ENCODE results near the gene TTC27.

Gene TTC27

DNA sequence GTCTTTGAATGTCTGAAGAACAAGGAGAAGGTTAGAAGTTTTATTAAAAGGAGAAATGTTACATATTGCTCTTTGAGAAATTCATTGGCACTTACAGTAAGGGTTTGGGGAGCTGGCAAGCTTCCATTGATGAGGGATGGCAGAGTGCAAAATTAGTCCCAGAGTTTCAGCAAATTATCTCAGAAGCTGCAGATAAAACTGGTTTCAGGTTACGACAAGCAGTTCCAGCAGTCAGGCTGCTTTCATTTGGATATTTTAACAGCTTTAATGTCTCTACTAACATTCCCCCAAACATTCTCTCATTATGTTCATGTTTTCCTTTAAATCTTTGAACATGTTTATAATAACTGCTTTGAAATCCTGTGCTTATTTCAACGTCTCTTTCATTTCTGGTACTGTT lies 153.1 kb downstream of the TTC27 start:
- in situ Hi-C loops (cut with MboI; ENCODE audit: low pct_unique_long_range_greater_than_20kb, low sequenced_read_pairs, unreplicated experiment): loop anchor here (10.0 to 25.0 kb wide), 3 partner anchors 164 to 806 kb away; partner anchors contain the start of genes FAM98A and LTBP1
- no peak for DNase-seq (ENCODE audit: low spot score)
- TF ChIP-seq, protein P1, sequence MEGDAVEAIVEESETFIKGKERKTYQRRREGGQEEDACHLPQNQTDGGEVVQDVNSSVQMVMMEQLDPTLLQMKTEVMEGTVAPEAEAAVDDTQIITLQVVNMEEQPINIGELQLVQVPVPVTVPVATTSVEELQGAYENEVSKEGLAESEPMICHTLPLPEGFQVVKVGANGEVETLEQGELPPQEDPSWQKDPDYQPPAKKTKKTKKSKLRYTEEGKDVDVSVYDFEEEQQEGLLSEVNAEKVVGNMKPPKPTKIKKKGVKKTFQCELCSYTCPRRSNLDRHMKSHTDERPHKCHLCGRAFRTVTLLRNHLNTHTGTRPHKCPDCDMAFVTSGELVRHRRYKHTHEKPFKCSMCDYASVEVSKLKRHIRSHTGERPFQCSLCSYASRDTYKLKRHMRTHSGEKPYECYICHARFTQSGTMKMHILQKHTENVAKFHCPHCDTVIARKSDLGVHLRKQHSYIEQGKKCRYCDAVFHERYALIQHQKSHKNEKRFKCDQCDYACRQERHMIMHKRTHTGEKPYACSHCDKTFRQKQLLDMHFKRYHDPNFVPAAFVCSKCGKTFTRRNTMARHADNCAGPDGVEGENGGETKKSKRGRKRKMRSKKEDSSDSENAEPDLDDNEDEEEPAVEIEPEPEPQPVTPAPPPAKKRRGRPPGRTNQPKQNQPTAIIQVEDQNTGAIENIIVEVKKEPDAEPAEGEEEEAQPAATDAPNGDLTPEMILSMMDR (IDR thresholded peaks at IDR 0.05; ENCODE audit: extremely low read depth, insufficient read depth, missing control alignments): no peak

DNA sequence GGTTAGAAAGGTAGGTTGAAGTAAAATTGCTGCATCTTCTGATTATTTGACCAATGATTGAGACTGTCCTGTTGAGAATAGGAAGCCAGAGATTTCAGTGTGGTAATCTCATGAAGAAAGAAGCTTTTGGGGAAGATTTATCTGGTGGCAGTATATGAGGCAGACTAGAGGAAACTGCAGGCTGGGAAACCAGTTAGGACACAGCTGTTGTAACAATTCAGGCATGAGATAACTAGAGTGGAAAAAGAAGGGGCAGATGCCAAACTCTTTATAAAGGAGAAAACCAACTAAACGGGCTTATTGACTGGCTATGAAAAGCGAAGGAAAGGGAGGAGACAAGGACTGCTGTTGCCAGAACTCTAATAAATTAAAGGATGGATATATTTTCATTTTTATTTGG lies 155.6 kb downstream of the TTC27 start:
- TF ChIP-seq, protein P1 (IDR thresholded peaks at IDR 0.05; ENCODE audit: extremely low read depth, insufficient read depth, missing control alignments): no peak
- DNase-seq (ENCODE audit: low spot score): no peak
- in situ Hi-C loops (cut with MboI; ENCODE audit: low pct_unique_long_range_greater_than_20kb, low sequenced_read_pairs, unreplicated experiment): loop anchor here (10.0 to 25.0 kb wide), 3 partner anchors 161 to 804 kb away; partner anchors contain the start of genes FAM98A and LTBP1

DNA sequence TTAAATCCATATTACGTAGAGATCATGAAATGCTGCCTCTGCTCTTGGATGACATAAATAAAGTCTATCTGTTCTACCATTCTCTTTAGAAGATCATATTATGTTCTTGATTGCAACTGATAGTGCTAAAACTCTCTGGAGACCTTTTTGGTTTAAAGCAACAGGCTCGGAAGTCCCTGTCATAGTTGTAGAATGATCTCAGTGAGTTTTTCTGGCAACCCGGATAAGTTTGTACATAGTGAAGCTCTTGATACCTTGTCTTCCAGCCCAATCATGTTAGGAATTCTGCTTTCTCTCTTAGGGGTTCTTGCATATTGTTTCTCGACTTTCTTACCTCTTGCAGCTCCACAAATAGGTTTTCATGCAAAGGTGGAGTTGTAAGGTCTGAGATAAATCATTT lies 156.1 kb downstream of the TTC27 start:
- in situ Hi-C loops (cut with MboI; ENCODE audit: low pct_unique_long_range_greater_than_20kb, low sequenced_read_pairs, unreplicated experiment): loop anchor here (10.0 to 25.0 kb wide), 3 partner anchors 161 to 803 kb away; partner anchors contain the start of genes FAM98A and LTBP1
- TF ChIP-seq, protein P1 (IDR thresholded peaks at IDR 0.05; ENCODE audit: extremely low read depth, insufficient read depth, missing control alignments): no peak

DNA sequence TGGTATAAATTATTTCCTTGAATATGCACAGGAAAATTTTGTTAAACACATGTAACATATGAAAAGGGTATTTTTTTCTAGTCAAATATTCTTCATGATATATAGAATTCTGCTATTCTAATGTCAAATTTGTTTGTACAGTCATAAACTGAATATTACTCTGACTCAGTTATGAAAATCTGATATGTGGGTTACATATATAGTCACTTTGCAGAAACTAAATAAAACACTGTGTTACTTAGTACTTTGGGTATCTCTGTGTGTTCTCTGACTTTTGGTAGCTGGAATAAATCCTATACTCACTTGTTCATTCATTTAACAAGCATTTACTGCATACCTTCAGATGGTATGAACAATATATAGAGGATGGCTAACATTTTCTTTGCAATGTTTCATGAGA lies 159.4 kb downstream of the TTC27 start:
- TF ChIP-seq, protein P1 (IDR thresholded peaks at IDR 0.05; ENCODE audit: extremely low read depth, insufficient read depth, missing control alignments): no peak
- in situ Hi-C loops (cut with MboI; ENCODE audit: low pct_unique_long_range_greater_than_20kb, low sequenced_read_pairs, unreplicated experiment): loop anchor here (10.0 to 25.0 kb wide), 3 partner anchors 158 to 800 kb away; partner anchors contain the start of genes FAM98A and LTBP1
- no peak for DNase-seq (ENCODE audit: low spot score)

More for the DNA sequence above, 156.1 kb downstream of the TTC27 start:
- no peak for DNase-seq (ENCODE audit: low spot score)

DNA sequence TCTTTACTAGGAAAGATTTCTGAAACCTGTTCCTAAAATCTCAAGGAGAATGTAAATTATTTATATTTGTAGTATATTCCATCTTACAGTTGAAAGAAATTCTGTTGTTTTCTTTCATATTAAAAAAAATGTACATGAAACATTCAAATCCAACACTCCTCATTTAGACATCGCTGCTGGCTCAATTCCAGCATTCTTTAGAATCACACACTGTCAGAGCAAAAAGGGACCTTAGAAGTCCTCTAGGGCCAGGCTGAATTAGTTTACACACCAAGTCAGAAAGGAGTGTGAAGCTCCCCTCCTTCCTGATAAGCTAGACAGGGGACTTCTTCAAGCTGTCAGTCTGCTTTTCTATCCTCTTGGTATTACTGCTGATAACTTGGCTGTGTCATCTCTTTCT lies 160.3 kb downstream of the TTC27 start:
- no peak for DNase-seq (ENCODE audit: low spot score)
- in situ Hi-C loops (cut with MboI; ENCODE audit: low pct_unique_long_range_greater_than_20kb, low sequenced_read_pairs, unreplicated experiment): loop anchor here (10.0 to 25.0 kb wide), 3 partner anchors 157 to 799 kb away; partner anchors contain the start of genes FAM98A and LTBP1
- TF ChIP-seq, protein P1 (IDR thresholded peaks at IDR 0.05; ENCODE audit: extremely low read depth, insufficient read depth, missing control alignments): no peak

DNA sequence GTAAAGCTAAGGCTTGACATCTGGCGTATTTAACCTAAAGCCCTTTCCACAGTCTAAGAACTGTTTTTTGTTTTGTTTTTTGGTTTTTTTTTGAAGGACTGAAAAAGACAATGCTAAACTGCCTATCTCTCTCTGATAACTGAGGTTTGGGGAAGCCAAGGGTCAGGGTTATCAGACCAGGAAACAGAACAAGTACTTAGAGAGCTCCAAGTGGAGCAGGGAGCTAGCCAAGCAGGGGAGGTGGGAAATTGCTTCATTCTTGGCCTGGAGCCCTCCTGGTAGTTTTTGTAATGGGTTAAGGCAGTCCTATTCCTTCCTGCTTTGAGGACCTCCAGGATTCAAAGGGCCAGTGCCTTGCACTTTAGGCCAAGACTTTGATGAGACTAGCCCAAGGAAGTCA lies 164.6 kb downstream of the TTC27 start:
- no peak for DNase-seq (ENCODE audit: low spot score)
- TF ChIP-seq, protein P1 (IDR thresholded peaks at IDR 0.05; ENCODE audit: extremely low read depth, insufficient read depth, missing control alignments): no peak
- in situ Hi-C loops (cut with MboI; ENCODE audit: low pct_unique_long_range_greater_than_20kb, low sequenced_read_pairs, unreplicated experiment): loop anchor here (25.0 kb wide), 2 partner anchors 570 to 795 kb away; partner anchors contain the start of gene FAM98A

Measured in GM13977 (cell line).